Measurements from ENCODE around the gene ELK3. TPM values are rescaled to one million over a fixed set of nuclear protein-coding genes. Genes with fewer than 3 reads are reported as not detected.

Gene ELK3
- total RNA-seq, 1 donor from 2014 or later = 45.7 TPM

GRCh38 chr12:96274331-96274730 is 80.2 kb downstream of the ELK3 start:
- no peak for DNase-seq (ENCODE audit: low read depth)
- H3K4me3 ChIP-seq (ENCODE audit: low read depth, low read length) = no peak overlapping the region
- no peak for TF ChIP-seq CTCF (conservative IDR thresholded peaks at IDR 0.05; ENCODE audit: low read depth, low read length)

GRCh38 chr12:96285158-96285557 is 91.0 kb downstream of the ELK3 start:
- DNase-seq (ENCODE audit: low read depth) = no peak
- no peak for TF ChIP-seq CTCF (conservative IDR thresholded peaks at IDR 0.05; ENCODE audit: low read depth, low read length)
- no peak overlapping the region for H3K4me3 ChIP-seq (ENCODE audit: low read depth, low read length)

- no peak overlapping the region for H3K4me3 ChIP-seq (ENCODE audit: low read depth, low read length)
- DNase-seq (ENCODE audit: low read depth) = no peak
- TF ChIP-seq CTCF (conservative IDR thresholded peaks at IDR 0.05; ENCODE audit: low read depth, low read length) = no peak
Measured at GRCh38 chr12:96289067-96289466, 94.9 kb downstream of the ELK3 start.

- no peak for DNase-seq (ENCODE audit: low read depth)
- no peak for TF ChIP-seq CTCF (conservative IDR thresholded peaks at IDR 0.05; ENCODE audit: low read depth, low read length)
- H3K4me3 ChIP-seq (ENCODE audit: low read depth, low read length) = no peak overlapping the region
Measured at GRCh38 chr12:96293093-96293492, 98.9 kb downstream of the ELK3 start.

- no peak for DNase-seq (ENCODE audit: low read depth)
- H3K4me3 ChIP-seq (ENCODE audit: low read depth, low read length) = no peak overlapping the region
- no peak for TF ChIP-seq CTCF (conservative IDR thresholded peaks at IDR 0.05; ENCODE audit: low read depth, low read length)
Measured at GRCh38 chr12:96294831-96295230, 100.7 kb downstream of the ELK3 start.

GRCh38 chr12:96295532-96296160 is 101.5 kb downstream of the ELK3 start:
- DNase-seq (ENCODE audit: low read depth) = no peak
- H3K4me3 ChIP-seq (ENCODE audit: low read depth, low read length) = no peak overlapping the region
- TF ChIP-seq CTCF (conservative IDR thresholded peaks at IDR 0.05; ENCODE audit: low read depth, low read length) = no peak

- no peak overlapping the region for H3K4me3 ChIP-seq (ENCODE audit: low read depth, low read length)
- DNase-seq (ENCODE audit: low read depth) = no peak
- no peak for TF ChIP-seq CTCF (conservative IDR thresholded peaks at IDR 0.05; ENCODE audit: low read depth, low read length)
Measured at GRCh38 chr12:96297504-96297903, 103.3 kb downstream of the ELK3 start.

All from epithelial cell of proximal tubule (primary cell).